ENCODE measurements around the gene HSFX3.
A peak's percentile ranks its signal among the peaks of the same experiment; 100 is the strongest.
"Not testable (repeated sequence)": the region's sequence is repeated elsewhere in the genome, so short reads cannot be mapped to it uniquely, and the experiment has no call there.

The HSFX3 gene

GRCh38 chrX:149555251-149555650 lies 5.5 kb upstream of the HSFX3 start:
- H3K4me3 Mint-ChIP-seq; H3K4me1 Mint-ChIP-seq (ENCODE audit: low read depth); H3K36me3 Mint-ChIP-seq; H3K27ac Mint-ChIP-seq; H3K9me3 Mint-ChIP-seq (ENCODE audit: low read depth); H3K27me3 Mint-ChIP-seq: not testable (repeated sequence)

- H3K27ac Mint-ChIP-seq; H3K4me1 Mint-ChIP-seq (ENCODE audit: low read depth); H3K9me3 Mint-ChIP-seq (ENCODE audit: low read depth); H3K36me3 Mint-ChIP-seq; H3K27me3 Mint-ChIP-seq; H3K4me3 Mint-ChIP-seq: not testable (repeated sequence)
Measured at GRCh38 chrX:149551939-149552248, 2.2 kb upstream of the HSFX3 start.

GRCh38 chrX:149551245-149551938 lies 1.7 kb upstream of the HSFX3 start:
- not testable (repeated sequence) for H3K36me3 Mint-ChIP-seq; H3K27me3 Mint-ChIP-seq; H3K27ac Mint-ChIP-seq; H3K4me3 Mint-ChIP-seq; H3K4me1 Mint-ChIP-seq (ENCODE audit: low read depth); H3K9me3 Mint-ChIP-seq (ENCODE audit: low read depth)

GRCh38 chrX:149550454-149550853 lies 730 bp upstream of the HSFX3 start:
- not testable (repeated sequence) for H3K27me3 Mint-ChIP-seq; H3K4me1 Mint-ChIP-seq (ENCODE audit: low read depth); H3K36me3 Mint-ChIP-seq; H3K4me3 Mint-ChIP-seq; H3K9me3 Mint-ChIP-seq (ENCODE audit: low read depth); H3K27ac Mint-ChIP-seq

GRCh38 chrX:149547782-149548181 lies 1.9 kb downstream of the HSFX3 start:
- not testable (repeated sequence) for H3K27ac Mint-ChIP-seq; H3K36me3 Mint-ChIP-seq; H3K27me3 Mint-ChIP-seq; H3K4me3 Mint-ChIP-seq; H3K4me1 Mint-ChIP-seq (ENCODE audit: low read depth); H3K9me3 Mint-ChIP-seq (ENCODE audit: low read depth)

- H3K27ac Mint-ChIP-seq; H3K4me3 Mint-ChIP-seq; H3K36me3 Mint-ChIP-seq; H3K27me3 Mint-ChIP-seq; H3K9me3 Mint-ChIP-seq (ENCODE audit: low read depth); H3K4me1 Mint-ChIP-seq (ENCODE audit: low read depth): not testable (repeated sequence)
Measured at GRCh38 chrX:149546962-149547361, 2.8 kb downstream of the HSFX3 start.

GRCh38 chrX:149545545-149546543 lies 3.9 kb downstream of the HSFX3 start:
- not testable (repeated sequence) for H3K4me1 Mint-ChIP-seq (ENCODE audit: low read depth); H3K4me3 Mint-ChIP-seq; H3K9me3 Mint-ChIP-seq (ENCODE audit: low read depth); H3K36me3 Mint-ChIP-seq; H3K27me3 Mint-ChIP-seq; H3K27ac Mint-ChIP-seq

- Mint-ChIP-seq H3K27me3 (no peaks in the 10 kb centered on the region), H3K27ac (peak overlapping the region; percentile 98), H3K9me3 (ENCODE audit: low read depth) (no peaks in the 10 kb centered on the region), H3K36me3 (no peaks in the 10 kb centered on the region), H3K4me3 (peak overlapping the region; percentile 93), H3K4me1 (ENCODE audit: low read depth) (peaks cover 5% of the 10 kb centered on the region)
Measured at GRCh38 chrX:149541521-149542047, 8.1 kb downstream of the HSFX3 start.

GRCh38 chrX:149540621-149541520 lies 8.9 kb downstream of the HSFX3 start, which contains the start of gene EOLA1:
EOLA1 (plus strand) TSS chrX:149541012; CDS start chrX:149545631, 4,619 bp downstream.
- H3K9me3 Mint-ChIP-seq (ENCODE audit: low read depth): no peaks in the 10 kb centered on the region
- H3K27ac Mint-ChIP-seq: peak within 1 kb of the TSS; percentile 98
- peaks cover 5% of the 10 kb centered on the region for H3K4me1 Mint-ChIP-seq (ENCODE audit: low read depth)
- peak within 1 kb of the TSS; percentile 93 for H3K4me3 Mint-ChIP-seq
- H3K36me3 Mint-ChIP-seq: no peaks in the 10 kb centered on the region
- H3K27me3 Mint-ChIP-seq: no peaks in the 10 kb centered on the region

GRCh38 chrX:149540131-149540620 lies 9.5 kb downstream of the HSFX3 start:
- Mint-ChIP-seq H3K4me1 (ENCODE audit: low read depth) (peaks cover 5% of the 10 kb centered on the region), H3K9me3 (ENCODE audit: low read depth) (no peaks in the 10 kb centered on the region), H3K4me3 (peak overlapping the region; percentile 93), H3K27me3 (no peaks in the 10 kb centered on the region), H3K36me3 (no peaks in the 10 kb centered on the region), H3K27ac (peak overlapping the region; percentile 98)

- Mint-ChIP-seq H3K9me3 (ENCODE audit: low read depth) (no peaks in the 10 kb centered on the region), H3K27ac (peak overlapping the region; percentile 76), H3K4me3 (peak overlapping the region; percentile 84), H3K36me3 (no peaks in the 10 kb centered on the region), H3K27me3 (no peaks in the 10 kb centered on the region), H3K4me1 (ENCODE audit: low read depth) (peaks cover 5% of the 10 kb centered on the region)
Measured at GRCh38 chrX:149539283-149540130, 10.2 kb downstream of the HSFX3 start.

- H3K9me3 Mint-ChIP-seq (ENCODE audit: low read depth); H3K4me1 Mint-ChIP-seq (ENCODE audit: low read depth); H3K4me3 Mint-ChIP-seq; H3K27ac Mint-ChIP-seq; H3K36me3 Mint-ChIP-seq; H3K27me3 Mint-ChIP-seq: not testable (repeated sequence)
Measured at GRCh38 chrX:149537474-149537873, 12.2 kb downstream of the HSFX3 start.

GRCh38 chrX:149534926-149535602 lies 14.7 kb downstream of the HSFX3 start:
- peaks cover 14% of the 10 kb centered on the region for H3K4me1 Mint-ChIP-seq (ENCODE audit: low read depth)
- not testable (repeated sequence) for H3K9me3 Mint-ChIP-seq (ENCODE audit: low read depth); H3K27me3 Mint-ChIP-seq; H3K4me3 Mint-ChIP-seq; H3K27ac Mint-ChIP-seq; H3K36me3 Mint-ChIP-seq

Data from activated naive CD8-positive, alpha-beta T cell (primary cell).